HG03095 (cell line): ENCODE data around the gene NCKIPSD.
"Not testable (repeated sequence)": the region's sequence is repeated elsewhere in the genome, so short reads cannot be mapped to it uniquely, and the experiment has no call there.

ENCODE experiments used
- ATAC-seq: cut with Tn5 transposase; IDR thresholded peaks from one replicate; pipeline ENCODE4 v1.9.1; 2021; ENCODE audit warnings: moderate library complexity; ENCODE audit not compliant: unreplicated experiment

The NCKIPSD gene

GRCh38 chr3:48685603-48686511, at the start of gene NCKIPSD:
Gene NCKIPSD (minus strand): TSS chr3:48685915. CDS start chr3:48685807, 108 bp downstream.
- peak; percentile 73 for ATAC-seq

GRCh38 chr3:48735075-48735767, 49.5 kb upstream of the NCKIPSD start:
- ATAC-seq = not testable (repeated sequence)

GRCh38 chr3:48734541-48734940, 48.8 kb upstream of the NCKIPSD start:
- ATAC-seq = not testable (repeated sequence)

GRCh38 chr3:48733752-48734518, 48.2 kb upstream of the NCKIPSD start:
- ATAC-seq = not testable (repeated sequence)

- ATAC-seq = no peak
Measured at GRCh38 chr3:48727511-48727910, 41.8 kb upstream of the NCKIPSD start.

GRCh38 chr3:48725185-48725855, 39.6 kb upstream of the NCKIPSD start:
- ATAC-seq = not testable (repeated sequence)

GRCh38 chr3:48723725-48724124, 38.0 kb upstream of the NCKIPSD start:
- ATAC-seq = no peak

GRCh38 chr3:48723293-48723692, 37.6 kb upstream of the NCKIPSD start:
- ATAC-seq = not testable (repeated sequence)

- ATAC-seq = peak; percentile 96
Measured at GRCh38 chr3:48716982-48717746, 31.4 kb upstream of the NCKIPSD start, which contains the start of gene IP6K2. Gene IP6K2 (minus strand): TSS chr3:48717221. CDS start chr3:48695291, 21,930 bp downstream.

- ATAC-seq = no peak
Measured at GRCh38 chr3:48716508-48716981, 30.8 kb upstream of the NCKIPSD start.

GRCh38 chr3:48715174-48715800, 29.6 kb upstream of the NCKIPSD start:
- ATAC-seq = no peak

- no peak for ATAC-seq
Measured at GRCh38 chr3:48711727-48712126, 26.0 kb upstream of the NCKIPSD start.

GRCh38 chr3:48709051-48709461, 23.3 kb upstream of the NCKIPSD start:
- ATAC-seq = no peak

GRCh38 chr3:48708481-48708889, 22.8 kb upstream of the NCKIPSD start:
- no peak for ATAC-seq

- no peak for ATAC-seq
Measured at GRCh38 chr3:48707157-48707556, 21.4 kb upstream of the NCKIPSD start.

GRCh38 chr3:48702320-48702920, 16.7 kb upstream of the NCKIPSD start:
- no peak for ATAC-seq

GRCh38 chr3:48700731-48701405, 15.2 kb upstream of the NCKIPSD start:
- ATAC-seq = no peak

GRCh38 chr3:48698891-48699290, 13.2 kb upstream of the NCKIPSD start:
- no peak for ATAC-seq
